ENCODE measurements around the gene SIGLEC15.

Gene SIGLEC15

DNA sequence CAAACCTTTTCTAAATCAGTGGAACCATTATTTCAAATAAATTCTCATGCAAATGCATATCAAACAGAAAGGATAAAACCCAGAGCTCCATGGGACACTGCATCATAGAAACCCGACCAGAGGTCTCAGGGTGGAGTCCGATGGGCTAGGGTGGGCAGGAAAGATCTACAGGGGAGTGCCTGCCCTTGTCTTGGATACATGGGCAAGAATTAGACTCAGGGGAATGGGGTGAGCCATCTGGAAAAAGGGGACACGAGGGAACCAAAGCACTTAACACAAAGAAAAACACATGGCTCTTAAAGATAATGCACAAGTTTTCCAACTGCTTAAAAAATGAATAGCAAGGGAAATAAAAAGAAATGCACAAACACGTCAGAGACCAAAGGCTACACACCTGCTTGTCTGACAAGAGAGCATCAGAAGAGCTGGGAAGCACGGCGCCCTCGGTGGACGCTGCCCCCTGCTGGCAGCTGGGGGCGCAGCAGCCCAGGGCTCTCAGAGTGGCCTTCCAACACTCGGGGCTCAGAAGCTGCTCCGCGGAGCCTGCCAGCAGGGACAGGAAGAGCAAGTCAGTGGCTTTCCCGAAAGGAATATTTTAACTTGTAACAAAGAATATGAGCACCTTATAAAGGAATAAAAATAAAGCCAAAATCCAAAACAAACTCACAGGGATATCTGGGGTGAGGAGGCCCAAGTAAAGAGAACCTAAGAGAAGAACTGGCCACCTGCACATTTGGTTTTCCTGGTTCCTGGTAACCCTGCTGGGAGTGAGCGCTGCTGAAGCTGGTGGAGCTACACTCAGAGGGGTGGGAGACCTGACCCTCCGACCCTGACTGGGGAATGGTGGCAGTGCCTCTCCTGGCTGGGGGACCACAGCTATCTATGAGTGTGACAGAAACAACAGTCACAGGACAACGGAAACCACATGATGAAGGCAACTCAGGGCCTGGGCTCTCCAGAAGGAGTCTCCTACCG is 54.5 kb downstream of the SIGLEC15 start:
- DNase-seq (ENCODE audit: low read depth): peak; percentile 59

DNA sequence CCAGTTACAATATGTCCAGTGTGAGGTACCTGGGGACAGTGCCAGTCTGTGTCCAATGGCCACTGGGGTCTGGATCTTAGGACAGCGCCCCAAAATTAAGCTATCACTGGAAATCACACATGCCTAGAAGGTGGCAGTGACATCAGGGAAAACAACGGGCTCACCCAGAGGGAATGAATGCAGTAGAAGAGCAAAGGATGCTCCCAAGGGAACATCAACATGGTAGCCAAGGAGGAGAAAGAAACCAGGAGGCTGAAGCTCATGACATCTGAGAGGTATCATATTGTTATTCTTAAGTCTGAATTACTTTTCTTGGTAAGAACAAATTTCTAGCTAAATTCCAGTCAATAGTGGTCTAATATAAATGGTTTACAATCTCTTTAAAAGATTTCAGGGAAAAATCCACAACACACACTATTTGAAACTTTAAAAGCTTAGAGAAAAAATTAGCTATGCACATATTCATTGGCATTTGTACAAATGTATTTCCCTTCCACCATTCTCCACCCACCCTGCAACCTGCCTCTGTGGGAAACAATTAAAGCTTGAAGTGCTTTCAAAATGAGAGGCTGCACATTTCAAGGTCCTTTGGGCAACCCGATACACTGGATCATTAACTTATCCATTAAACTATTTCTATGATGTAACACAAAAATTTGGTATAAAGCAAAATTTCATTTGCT is 55.5 kb downstream of the SIGLEC15 start:
- DNase-seq (ENCODE audit: low read depth): no peak

DNA sequence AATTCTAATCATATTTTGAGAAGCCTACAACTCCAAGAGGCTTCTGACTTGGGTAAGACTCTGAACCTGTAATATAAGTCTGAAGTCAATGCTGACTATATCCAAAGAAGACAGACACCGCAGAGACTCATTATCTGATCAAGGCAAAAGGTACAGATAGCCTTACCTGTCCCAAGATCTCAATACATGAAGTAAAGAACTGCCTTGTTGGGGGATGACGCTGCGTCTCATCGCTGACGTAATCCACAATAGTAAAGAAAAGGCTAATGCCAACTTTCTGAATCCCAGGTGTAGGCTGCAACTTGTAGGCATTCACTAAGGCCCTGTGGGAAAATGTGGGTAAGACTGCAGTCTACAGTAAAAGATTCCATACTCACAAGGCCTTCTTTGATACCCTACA is 62.1 kb downstream of the SIGLEC15 start:
- DNase-seq (ENCODE audit: low read depth): no peak

DNA sequence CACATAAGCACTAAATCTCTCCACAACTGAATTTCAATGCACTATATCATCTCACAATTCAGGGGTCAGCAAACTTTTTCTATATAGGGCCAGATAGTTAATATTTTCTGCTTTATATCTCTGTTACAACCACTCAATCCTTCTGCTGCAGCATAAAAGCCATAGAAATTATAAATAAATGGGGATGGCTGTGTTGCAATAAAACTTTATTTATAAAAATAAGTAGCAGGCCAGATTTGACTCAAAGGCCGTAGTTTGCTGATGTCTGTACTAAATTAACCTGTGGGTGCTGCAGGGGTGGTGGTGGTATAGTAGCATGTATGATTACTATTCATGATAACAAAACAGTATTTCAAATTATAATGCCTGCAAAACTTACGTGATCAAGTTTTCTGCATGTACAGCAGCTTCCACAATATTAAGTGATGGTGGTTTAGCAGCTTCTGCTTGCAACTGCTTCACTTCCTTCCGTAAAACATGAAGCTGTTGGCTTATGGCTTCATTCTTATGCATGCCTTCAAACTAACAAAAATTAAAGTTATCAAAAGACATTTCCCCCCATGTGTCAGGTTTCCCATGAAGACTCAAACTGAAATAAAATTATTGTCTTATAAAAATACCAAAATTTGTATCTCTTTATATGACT is 64.1 kb downstream of the SIGLEC15 start:
- no peak for DNase-seq (ENCODE audit: low read depth)

DNA sequence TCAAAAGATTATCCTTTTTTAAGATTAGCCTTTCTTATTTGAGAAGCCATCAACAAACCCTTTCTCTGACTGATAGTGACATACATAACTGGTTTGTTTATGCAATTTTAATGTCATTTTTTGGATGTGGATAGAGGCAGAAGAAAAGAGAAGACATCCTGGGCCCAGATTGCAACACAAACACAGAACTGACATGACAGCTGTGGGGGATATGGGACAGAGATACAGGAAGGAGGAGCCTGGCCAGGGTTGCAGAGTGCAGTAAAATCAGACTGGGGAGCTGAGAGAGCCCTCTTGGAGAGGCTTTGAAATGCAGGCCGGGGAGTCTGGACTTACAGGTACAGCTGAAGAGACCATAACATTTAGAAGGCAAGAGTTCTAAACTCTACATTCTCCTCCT is 65.1 kb downstream of the SIGLEC15 start:
- no peak for DNase-seq (ENCODE audit: low read depth)

DNA sequence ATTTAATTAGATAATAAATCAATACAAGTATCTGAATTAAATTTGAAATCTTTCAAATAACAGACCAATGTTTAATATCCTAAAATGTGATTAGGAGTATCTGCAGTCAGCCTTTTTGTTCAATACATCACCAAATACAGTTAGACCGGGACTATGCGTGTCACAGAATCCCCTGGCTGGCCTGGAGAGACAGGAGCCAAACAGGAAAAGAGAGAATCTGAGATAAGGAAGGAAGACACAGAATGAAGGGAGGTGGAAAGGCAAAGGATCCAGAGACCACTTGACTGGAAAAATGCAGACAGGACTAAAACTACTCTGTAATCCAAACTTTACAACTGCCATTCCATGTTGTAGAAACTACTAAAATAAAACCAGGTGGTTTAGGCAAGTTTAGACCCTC is 66.3 kb downstream of the SIGLEC15 start:
- DNase-seq (ENCODE audit: low read depth): no peak

Measured in stimulated activated CD8-positive, alpha-beta memory T cell treated with anti-CD3 and anti-CD28 coated beads, Interleukin-12 subunit alpha, Interleukin-12 subunit beta, amount 100 ng/mL, for 1 hour (primary cell).